Measurements from ENCODE around the gene NEBL. TPM values are rescaled to one million over a fixed set of nuclear protein-coding genes. Genes with fewer than 3 reads are reported as not detected.

Gene NEBL
- total and polyA plus RNA-seq, 9 of the 15 experiments (the other 6 are each of a cell fraction or from before 2014, with no cell fraction given) = 0.82 to 14.6 (median 9.8) TPM

DNA sequence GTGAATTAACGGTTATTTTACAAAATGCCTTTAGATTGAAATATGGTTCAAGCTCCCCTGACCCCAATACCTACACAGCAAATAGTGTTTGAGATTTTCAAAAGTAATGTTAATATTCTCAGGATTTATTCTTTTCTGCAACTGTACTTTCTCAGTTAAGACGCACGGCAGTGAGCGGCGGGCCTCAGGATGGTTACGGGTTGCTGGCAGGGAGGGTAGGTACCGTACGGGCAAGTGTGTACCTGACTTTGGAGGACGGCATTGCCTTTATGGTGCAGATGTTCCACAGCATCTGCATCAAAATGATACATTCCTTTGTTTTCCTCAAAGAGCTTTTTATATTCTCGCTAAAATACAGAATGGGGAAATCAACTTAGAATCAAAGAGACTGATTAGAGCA lies 44.8 kb downstream of the NEBL start:
- Histone ChIP-seq H3K4me2 (ENCODE audit: insufficient read depth, low read length) (no peak overlapping the region), H4K20me1 (replicated peaks; ENCODE audit: control insufficient read depth, insufficient read depth, low read length) (no peaks in the 10 kb centered on the region), H3K27me3 (ENCODE audit: control insufficient read depth in 2 of 2, insufficient read depth in 2 of 2, low read length in 2 of 2) (no peaks in the 10 kb centered on the region), H3K9me3 (replicated peaks; ENCODE audit: control insufficient read depth, insufficient read depth, low read depth, low read length) (no peaks in the 10 kb centered on the region), H2AFZ (ENCODE audit: low read depth, low read length) (no peak overlapping the region), H3K9me1 (ENCODE audit: control insufficient read depth, insufficient read depth, low read length) (no peaks in the 10 kb centered on the region), H3K79me2 (ENCODE audit: control insufficient read depth, insufficient read depth, low read length) (no peaks in the 10 kb centered on the region), H3K27ac (ENCODE audit: extremely low read depth, low read depth, low read length) (no peak overlapping the region), H3K9ac (ENCODE audit: insufficient read depth in 1 of 2, low read depth in 2 of 2, low read length in 2 of 2) (no peak overlapping the region), H3K4me1 (replicated peaks in 1 of 2; ENCODE audit: control insufficient read depth in 2 of 2, insufficient read depth in 2 of 2, low read length in 2 of 2) (no peaks in the 10 kb centered on the region), H3K36me3 (ENCODE audit: control insufficient read depth, insufficient read depth, low read length) (no peaks in the 10 kb centered on the region), H3K4me3 (no peak overlapping the region)
- intact Hi-C loops (cut with micrococcal nuclease) (loop anchor here (5.0 kb wide), 1 partner anchor 1030 kb away; no protein-coding TSS in a partner anchor), in situ Hi-C loops (cut with MboI) (no loop called here)
- DNase-seq (ENCODE audit: extremely low read depth in 1 of 4, low spot score in 3 of 4) (no peak), FAIRE-seq (no peak), ATAC-seq (no peak)
- WGBS (ENCODE audit: insufficient coverage, low coverage, missing lambda C conversion rate) = 45% methylated on average over 10 of the region's 10 CpGs
- no TSS peak for BruUV-seq (replicated peaks)
- ChIA-PET POLR2A (no interaction called here), CTCF (ENCODE audit: low intra/inter-chr PET ratio) (no interaction called here)
- TF ChIP-seq ZNF717 (CRISPR knock-in tag; IDR thresholded peaks at IDR 0.05) = no peak
- no peak for TF ChIP-seq CEBPG (CRISPR knock-in tag; IDR thresholded peaks at IDR 0.05)
- no peak for TF ChIP-seq CEBPG (tag; conservative IDR thresholded peaks at IDR 0.05 in 1 of 2, IDR thresholded peaks at IDR 0.05 in 1 of 2)
- TF ChIP-seq, protein P1, sequence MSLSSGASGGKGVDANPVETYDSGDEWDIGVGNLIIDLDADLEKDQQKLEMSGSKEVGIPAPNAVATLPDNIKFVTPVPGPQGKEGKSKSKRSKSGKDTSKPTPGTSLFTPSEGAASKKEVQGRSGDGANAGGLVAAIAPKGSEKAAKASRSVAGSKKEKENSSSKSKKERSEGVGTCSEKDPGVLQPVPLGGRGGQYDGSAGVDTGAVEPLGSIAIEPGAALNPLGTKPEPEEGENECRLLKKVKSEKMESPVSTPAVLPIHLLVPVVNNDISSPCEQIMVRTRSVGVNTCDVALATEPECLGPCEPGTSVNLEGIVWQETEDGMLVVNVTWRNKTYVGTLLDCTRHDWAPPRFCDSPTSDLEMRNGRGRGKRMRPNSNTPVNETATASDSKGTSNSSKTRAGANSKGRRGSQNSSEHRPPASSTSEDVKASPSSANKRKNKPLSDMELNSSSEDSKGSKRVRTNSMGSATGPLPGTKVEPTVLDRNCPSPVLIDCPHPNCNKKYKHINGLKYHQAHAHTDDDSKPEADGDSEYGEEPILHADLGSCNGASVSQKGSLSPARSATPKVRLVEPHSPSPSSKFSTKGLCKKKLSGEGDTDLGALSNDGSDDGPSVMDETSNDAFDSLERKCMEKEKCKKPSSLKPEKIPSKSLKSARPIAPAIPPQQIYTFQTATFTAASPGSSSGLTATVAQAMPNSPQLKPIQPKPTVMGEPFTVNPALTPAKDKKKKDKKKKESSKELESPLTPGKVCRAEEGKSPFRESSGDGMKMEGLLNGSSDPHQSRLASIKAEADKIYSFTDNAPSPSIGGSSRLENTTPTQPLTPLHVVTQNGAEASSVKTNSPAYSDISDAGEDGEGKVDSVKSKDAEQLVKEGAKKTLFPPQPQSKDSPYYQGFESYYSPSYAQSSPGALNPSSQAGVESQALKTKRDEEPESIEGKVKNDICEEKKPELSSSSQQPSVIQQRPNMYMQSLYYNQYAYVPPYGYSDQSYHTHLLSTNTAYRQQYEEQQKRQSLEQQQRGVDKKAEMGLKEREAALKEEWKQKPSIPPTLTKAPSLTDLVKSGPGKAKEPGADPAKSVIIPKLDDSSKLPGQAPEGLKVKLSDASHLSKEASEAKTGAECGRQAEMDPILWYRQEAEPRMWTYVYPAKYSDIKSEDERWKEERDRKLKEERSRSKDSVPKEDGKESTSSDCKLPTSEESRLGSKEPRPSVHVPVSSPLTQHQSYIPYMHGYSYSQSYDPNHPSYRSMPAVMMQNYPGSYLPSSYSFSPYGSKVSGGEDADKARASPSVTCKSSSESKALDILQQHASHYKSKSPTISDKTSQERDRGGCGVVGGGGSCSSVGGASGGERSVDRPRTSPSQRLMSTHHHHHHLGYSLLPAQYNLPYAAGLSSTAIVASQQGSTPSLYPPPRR (CRISPR knock-in tag; IDR thresholded peaks at IDR 0.05; ENCODE audit: borderline replicate concordance) = no peak
- no peak for TF ChIP-seq YBX1 (IDR thresholded peaks at IDR 0.05)
- TF ChIP-seq FOXK2 (conservative IDR thresholded peaks at IDR 0.05 in 1 of 2, IDR thresholded peaks at IDR 0.05 in 1 of 2; ENCODE audit: low read depth in 2 of 2) = no peak
- TF ChIP-seq, protein P2, sequence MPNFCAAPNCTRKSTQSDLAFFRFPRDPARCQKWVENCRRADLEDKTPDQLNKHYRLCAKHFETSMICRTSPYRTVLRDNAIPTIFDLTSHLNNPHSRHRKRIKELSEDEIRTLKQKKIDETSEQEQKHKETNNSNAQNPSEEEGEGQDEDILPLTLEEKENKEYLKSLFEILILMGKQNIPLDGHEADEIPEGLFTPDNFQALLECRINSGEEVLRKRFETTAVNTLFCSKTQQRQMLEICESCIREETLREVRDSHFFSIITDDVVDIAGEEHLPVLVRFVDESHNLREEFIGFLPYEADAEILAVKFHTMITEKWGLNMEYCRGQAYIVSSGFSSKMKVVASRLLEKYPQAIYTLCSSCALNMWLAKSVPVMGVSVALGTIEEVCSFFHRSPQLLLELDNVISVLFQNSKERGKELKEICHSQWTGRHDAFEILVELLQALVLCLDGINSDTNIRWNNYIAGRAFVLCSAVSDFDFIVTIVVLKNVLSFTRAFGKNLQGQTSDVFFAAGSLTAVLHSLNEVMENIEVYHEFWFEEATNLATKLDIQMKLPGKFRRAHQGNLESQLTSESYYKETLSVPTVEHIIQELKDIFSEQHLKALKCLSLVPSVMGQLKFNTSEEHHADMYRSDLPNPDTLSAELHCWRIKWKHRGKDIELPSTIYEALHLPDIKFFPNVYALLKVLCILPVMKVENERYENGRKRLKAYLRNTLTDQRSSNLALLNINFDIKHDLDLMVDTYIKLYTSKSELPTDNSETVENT (CRISPR knock-in tag; IDR thresholded peaks at IDR 0.05) = no peak
- TF ChIP-seq, protein P3, sequence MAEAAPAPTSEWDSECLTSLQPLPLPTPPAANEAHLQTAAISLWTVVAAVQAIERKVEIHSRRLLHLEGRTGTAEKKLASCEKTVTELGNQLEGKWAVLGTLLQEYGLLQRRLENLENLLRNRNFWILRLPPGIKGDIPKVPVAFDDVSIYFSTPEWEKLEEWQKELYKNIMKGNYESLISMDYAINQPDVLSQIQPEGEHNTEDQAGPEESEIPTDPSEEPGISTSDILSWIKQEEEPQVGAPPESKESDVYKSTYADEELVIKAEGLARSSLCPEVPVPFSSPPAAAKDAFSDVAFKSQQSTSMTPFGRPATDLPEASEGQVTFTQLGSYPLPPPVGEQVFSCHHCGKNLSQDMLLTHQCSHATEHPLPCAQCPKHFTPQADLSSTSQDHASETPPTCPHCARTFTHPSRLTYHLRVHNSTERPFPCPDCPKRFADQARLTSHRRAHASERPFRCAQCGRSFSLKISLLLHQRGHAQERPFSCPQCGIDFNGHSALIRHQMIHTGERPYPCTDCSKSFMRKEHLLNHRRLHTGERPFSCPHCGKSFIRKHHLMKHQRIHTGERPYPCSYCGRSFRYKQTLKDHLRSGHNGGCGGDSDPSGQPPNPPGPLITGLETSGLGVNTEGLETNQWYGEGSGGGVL (CRISPR knock-in tag; IDR thresholded peaks at IDR 0.05) = no peak
- no peak for TF ChIP-seq ELF2 (CRISPR knock-in tag; IDR thresholded peaks at IDR 0.05)
